ENCODE measurements around the gene SMIM28.
"Not testable (repeated sequence)": the region's sequence is repeated elsewhere in the genome, so short reads cannot be mapped to it uniquely, and the experiment has no call there.

The SMIM28 gene

DNA sequence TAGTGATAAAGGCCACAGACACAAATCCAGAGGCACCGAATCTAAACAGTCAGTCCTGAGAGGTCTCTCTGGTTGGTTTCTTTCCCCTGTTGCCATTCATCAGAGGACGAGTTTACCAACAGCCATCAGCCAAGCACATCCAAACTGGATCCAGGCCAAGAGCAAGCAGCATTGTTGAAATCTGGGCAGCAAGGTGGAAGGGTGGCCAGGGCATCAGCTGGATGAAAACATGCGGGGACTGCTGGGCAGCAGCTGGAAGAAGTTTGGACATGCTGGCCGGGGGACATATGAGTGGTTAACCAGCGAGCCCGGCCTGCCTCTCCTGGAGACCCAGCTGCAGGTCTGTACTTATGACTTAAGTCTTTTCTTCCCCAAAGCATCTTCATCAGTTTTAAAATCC, at the start of gene SMIM28:
SMIM28 (plus strand) TSS at position 62 of the 400 bp plus-strand sequence; CDS start at position 230, 168 bp downstream.
- peak; percentile 67 for DNase-seq

DNA sequence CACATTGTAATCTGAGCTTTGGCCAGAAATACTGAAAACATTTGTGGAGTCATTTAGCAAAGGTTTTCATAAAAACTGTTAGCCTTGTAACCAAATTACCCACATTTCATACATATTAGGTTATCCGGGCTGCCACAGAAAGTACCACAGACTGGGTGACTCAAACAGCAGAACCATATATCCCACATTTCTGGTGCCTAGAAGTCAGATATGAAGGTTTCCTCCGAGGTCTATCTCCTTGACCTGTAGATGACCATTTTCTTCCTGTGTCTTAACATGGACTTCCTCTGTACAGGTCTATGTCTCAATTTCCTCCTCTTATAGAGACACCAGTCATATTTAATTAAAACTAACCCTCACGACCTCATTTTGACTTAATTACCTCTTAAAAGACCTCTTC, 49.5 kb upstream of the SMIM28 start:
- DNase-seq, result no peak

DNA sequence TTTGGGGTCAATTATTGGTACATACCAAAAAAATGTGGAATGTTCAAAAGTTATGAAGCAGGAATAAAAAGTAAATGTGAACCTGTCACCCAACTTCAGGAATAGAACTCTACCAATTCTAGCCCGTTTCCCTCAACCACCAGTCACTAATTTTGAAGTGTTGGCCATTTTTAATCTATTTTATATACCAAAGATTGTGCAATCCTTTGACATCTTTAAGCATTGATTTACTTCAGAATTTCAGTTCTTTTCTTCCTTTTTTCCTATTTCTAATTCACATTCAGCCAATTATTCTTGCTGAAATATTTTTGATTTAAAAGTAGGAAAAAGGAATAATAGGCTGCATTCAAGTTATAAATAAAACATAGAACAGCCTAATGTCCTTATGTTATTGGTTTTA, 46.9 kb upstream of the SMIM28 start:
- no peak for DNase-seq

DNA sequence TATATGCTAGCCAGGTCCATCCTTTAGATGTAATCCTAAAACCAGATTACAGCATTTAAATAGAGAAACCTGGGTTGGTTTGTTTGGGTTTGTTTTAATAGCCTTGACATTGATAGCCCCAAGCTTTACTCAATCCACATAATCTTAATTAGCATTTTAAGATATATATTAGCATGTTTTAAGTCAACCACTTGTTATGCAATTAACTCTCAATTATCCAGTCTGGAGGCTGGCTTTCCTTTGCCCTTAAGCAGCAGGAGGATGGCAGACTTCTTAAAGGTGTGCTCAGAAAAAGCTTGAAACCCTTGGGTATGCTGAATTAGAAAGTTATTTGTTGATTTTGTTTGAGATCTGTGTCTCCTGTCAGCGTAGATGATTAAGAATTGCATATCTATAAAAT, 46.3 kb upstream of the SMIM28 start:
- no peak for DNase-seq

DNA sequence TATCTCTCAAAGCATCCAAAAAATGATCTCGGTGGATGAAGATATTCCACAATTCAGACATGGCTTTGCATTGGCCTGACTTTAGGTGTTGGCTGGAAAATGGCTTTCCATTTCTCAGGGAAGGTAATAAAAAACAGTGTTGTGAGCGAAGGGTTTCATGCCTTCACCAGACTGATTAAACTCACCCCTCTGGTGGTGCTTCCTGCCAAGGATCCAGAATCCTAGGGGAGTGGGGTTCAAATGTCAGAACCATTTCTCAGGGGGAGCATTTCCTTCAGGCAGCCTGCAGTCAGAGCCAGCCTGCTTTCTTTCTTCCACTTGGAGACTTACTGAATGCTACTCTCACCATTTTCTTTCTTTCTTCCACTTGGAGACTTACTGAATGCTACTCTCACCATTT, 45.7 kb upstream of the SMIM28 start:
- DNase-seq, result no peak

DNA sequence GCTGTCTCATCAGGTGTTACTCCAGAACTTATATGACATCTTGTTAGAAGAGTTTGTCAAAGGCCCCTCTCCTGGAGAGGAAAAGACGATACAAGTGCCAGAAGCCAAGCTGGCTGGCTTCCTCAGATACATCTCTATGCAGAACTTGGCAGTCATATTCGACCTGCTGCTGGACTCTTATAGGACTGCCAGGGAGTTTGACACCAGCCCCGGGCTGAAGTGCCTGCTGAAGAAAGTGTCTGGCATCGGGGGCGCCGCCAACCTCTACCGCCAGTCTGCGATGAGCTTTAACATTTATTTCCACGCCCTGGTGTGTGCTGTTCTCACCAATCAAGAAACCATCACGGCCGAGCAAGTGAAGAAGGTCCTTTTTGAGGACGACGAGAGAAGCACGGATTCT, 43.7 kb upstream of the SMIM28 start:
- DNase-seq, result no peak

DNA sequence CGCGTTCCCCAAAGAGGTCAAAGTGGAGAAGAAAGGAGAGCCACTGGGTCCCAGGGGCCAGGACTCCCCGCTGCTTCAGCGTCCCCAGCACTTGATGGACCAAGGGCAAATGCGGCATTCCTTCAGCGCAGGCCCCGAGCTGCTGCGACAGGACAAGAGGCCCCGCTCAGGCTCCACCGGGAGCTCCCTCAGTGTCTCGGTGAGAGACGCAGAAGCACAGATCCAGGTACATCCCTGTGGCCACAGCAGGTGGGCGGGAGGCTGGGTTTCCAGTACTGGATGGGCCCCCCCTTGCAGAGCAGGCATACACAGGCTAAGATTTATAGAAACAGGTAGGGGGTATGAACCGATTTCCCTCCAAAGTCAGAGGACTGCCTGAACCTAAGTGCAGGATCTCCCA, 42.7 kb upstream of the SMIM28 start:
- no peak for DNase-seq

DNA sequence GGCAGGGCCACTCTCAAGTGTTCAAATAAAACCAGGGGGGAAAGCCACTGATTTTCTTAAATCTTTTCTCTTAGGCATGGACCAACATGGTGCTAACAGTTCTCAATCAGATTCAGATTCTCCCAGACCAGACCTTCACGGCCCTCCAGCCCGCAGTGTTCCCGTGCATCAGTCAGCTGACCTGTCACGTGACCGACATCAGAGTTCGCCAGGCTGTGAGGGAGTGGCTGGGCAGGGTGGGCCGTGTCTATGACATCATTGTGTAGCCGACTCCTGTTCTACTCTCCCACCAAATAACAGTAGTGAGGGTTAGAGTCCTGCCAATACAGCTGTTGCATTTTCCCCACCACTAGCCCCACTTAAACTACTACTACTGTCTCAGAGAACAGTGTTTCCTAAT, 41.5 kb upstream of the SMIM28 start:
- no peak for DNase-seq

DNA sequence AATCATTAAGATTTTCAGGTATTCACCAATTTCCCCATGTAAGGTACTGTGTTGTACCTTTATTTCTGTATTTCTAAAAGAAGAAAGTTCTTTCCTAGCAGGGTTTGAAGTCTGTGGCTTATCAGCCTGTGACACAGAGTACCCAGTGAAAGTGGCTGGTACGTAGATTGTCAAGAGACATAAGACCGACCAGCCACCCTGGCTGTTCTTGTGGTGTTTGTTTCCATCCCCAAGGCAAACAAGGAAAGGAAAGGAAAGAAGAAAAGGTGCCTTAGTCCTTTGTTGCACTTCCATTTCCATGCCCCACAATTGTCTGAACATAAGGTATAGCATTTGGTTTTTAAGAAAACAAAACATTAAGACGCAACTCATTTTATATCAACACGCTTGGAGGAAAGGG, 40.6 kb upstream of the SMIM28 start:
- no peak for DNase-seq

DNA sequence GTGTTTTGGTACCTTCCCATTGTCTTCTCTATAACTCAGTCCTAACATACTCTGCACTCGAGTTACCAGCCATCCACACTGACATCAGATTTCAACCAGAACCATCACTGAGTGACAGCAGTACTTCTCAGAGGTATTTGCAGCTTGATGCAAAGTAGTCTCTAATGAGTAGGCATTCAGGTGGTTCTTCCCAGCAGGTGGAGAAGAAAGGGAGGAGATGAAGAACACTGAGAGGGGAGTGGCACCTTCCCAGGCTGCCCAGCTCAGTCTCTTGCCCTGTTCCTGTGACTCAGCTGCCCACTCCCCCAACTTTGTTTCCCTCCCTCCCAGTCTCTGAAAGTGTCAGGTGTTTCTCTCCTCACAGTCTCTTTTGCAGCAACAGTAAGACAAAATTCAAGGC, 38.7 kb upstream of the SMIM28 start:
- no peak for DNase-seq

DNA sequence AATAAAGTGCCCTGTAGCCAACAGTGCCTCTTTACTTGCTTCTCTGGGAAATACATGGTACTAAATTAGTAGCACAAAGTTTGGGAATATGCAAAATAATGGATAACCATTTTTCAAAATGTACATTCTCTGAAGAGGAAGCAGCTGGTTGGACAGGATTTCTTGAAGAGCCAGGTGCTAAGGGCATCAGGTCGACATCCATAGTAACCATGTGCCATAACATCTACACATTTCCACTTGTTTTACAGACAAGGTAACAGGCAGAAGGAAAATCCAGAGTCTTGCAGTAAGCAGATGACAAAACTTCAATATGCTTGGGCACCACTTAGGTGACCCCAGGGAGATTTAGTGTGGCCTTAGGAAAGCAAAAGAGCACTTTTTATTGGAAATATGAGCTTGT, 36.5 kb upstream of the SMIM28 start:
- no peak for DNase-seq

DNA sequence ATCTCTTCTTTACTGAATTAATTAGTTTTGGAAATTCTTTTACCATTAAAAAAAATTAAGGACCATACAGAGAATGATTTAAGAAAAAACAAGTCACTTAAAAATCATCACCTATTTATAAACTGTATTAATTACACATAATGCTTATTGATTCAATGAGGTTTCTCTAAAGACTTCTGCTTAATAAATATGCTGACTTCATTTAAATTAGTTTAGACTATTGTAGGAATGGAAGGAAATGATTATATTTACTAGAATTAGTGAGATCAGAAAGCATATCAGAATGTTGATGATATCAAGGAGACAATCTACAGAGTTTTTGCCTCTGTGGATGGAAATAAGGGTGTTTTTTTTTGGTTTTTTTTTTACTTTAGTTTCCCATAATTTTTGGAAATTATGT, 34.6 kb upstream of the SMIM28 start:
- no peak for DNase-seq

DNA sequence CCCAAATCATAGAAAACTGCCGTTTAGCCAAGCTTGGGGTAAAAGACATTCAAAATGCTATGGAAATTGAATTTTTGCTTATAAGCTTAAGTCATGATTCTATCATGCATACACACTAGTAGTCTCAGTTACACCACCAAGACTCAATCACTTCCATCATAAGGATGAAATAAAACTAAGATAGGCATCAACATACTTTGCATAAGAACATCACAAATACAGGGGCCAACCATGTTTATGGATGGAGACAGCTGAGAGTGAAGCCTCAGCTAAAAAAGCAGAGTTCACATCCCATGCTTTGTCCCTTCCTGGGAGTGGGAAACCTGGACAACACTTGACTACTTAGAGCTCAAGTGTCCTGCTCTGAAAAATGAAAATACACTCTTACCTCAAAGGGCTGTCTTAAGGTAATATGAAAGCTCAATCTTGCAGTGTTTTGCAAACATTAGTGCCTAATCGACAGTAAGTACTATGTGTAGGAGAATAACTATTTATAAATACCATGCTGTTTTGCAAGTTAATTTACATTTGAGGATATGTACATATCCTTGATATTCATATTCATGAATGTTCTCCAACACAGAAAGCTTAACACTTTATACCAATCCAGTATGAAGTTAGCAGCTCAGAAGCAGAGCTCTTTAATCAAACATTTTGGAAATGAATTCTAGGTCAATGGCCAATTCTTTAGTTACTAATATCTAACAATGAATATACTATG, 32.0 kb upstream of the SMIM28 start:
- no peak for DNase-seq

DNA sequence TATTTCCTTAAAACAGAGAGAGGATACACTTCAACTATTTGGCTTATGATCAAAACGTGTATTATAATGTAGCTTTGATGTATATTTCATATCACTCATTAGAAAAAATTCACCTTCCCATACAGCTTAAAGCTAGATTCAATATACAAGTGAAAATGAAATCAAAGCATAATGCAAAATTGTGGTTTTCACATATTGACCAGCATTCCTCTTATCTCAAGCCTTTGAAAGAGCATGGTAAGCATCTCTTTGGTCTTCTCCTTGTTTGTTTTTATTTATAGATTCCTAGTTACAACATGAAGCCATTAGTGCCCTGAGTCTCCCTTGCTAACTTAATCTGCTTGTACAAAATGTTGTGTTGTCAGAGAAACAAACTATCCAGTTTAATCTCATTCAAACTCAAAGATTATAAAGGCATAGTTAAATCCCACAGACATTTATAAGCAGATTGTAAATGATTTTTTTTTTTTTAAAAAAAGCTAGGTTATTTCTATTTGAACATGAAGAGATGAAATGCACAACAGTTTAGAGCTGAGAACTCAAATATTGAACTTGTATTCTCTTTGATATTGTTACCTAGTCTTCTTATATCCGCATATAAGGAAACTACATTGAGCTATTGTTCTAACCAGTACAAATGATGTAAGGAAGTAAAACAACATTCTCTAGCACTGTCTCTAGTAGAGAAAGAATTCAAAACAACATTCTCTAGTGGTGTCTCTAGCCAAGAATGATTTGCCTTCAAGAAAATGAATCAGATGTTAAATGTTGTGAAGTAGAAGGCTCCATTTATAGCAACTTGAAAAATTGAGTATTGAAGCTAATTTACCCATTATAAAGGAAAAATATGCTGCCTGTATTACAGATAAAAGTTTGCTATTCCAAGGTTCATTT, 31.2 kb upstream of the SMIM28 start:
- no peak for DNase-seq

DNA sequence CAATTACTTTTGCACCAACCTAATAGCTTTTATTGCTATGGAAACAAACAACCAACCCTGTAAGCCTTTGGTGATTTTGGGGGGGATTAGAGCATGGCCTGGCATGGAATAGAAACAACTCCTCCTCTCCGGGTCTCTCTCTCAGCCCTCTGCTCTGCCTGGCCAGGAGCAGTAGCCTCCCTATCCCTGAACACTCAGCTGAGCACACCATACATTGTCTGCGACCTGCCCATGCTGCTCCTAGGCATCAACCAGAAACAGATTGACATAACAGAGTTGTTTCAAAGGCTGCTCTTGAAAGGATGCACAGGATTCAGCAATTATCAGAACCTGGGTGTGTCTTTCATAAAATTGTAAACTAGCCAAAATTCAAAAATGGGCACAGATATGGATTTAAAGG, 29.8 kb upstream of the SMIM28 start:
- DNase-seq, result no peak

DNA sequence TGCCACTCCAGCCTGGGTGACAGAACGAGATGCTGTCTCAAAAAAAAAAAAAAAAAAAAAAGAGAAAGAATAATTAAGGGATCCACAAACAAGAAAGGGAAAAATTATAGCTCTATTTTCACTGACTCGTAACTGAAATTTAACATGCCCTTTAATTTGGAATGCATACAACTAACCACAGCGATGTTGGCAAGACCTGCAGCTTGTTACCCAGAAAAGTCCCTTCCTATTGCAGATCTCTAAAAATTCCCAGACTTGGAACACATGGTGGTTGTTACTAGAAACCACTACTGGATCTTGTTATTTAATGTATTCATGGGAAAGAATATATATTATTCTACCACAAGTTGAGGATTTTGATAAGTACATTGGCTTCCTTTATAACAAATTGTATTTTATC, 27.8 kb upstream of the SMIM28 start:
- DNase-seq, result no peak

DNA sequence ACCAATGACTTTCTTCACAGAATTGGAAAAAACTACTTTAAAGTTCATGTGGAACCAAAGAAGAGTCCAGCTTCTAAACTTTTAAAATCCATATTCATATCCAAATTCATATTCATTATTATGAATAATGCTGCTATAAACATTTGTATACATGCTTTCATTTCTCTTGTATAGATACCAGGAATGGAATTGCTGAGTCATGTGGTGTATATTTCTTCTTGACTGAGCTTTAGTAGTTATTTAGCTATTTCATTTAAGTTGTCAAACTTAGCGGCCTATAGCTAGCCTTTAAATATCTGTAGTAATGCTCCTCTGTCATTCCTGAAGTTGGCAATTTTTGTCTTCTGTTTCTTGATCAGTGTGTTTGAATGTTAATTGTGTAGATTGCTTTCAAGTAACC, 19.8 kb upstream of the SMIM28 start:
- DNase-seq, result no peak

DNA sequence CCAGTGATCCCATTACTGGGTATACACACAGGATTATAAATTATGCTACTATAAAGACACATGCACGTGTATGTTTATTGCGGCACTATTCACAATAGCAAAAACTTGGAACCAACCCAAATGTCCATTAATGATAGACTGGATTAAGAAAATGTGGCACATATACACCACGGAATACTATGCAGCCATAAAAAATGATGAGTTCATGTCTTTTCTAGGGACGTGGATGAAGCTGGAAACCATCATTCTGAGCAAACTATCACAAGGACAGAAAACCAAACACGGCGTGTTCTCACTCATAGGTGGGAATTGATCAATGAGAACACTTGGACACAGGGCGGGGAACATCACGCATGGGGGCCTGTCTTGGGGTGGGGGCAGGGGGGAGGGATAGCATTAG, 9.0 kb upstream of the SMIM28 start:
- DNase-seq, result not testable (repeated sequence)

DNA sequence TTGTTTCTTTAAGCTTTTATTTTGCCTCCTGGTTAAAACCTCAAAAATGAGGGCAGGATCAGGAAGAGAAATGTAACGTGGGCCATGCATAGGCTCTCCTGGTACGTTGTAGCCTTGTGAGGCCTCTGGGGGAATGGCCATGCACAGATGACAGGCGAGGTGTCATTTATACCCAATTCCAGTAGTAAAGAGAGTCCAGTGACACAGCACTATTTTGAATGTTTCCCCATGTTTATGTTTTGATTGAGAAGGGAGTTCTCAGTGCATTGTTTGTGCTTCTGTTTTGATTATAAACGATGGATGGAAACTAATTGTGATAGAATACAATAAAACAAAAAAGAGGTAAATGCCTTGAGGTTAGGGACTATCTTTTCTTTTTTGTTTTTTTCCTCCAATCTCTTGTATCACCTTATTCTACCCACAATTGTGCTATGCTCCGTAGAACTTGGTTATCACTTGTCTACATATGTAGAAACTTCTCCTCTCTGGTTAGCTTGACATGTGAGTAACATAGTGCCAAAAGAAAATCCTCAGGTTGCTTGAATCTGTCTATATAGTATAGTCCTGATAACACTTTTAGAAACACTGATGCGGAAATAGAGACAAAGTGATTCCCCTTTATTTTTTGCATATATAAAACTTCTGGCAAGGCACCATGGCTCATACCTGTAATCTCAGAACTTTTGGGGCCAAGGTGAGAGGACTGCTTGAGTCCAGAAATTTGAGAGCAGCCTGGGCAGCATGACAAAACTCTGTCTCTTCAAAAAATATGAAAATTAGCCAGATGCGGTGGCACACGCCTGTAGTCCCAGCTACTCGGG, 6.9 kb upstream of the SMIM28 start:
- no peak for DNase-seq

DNA sequence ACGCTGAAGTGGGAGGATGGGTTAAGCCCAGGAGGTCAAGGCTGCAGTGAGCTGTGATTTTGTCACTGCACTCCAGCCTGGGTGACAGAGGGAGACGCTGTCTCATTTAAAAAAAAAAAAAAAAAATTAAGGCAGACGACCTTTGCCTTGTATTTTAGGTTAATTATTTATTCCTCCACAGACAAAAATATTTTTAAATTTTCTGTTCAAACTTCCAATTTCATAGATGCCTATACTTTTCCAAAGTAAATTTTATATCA, 6.3 kb upstream of the SMIM28 start:
- DNase-seq, result no peak

DNA sequence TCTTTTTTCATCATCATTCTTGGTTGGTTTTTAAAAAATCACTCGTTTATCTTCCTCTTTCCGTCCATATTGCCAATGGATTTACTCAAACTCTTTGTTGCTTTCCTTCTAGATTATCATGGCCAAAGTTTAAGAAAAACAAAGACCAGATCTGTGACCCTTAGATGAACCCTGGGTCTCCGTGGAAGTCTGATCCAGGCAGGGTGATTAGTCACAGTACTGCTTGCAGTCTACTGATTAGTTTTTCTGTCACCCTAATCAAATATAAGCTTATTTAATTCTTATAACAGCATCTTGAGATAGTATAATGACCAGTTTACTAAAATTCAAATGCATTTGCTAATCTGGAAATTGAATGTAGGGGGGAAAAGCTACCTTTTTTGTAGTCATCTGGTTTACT, 6.0 kb upstream of the SMIM28 start:
- no peak for DNase-seq

DNA sequence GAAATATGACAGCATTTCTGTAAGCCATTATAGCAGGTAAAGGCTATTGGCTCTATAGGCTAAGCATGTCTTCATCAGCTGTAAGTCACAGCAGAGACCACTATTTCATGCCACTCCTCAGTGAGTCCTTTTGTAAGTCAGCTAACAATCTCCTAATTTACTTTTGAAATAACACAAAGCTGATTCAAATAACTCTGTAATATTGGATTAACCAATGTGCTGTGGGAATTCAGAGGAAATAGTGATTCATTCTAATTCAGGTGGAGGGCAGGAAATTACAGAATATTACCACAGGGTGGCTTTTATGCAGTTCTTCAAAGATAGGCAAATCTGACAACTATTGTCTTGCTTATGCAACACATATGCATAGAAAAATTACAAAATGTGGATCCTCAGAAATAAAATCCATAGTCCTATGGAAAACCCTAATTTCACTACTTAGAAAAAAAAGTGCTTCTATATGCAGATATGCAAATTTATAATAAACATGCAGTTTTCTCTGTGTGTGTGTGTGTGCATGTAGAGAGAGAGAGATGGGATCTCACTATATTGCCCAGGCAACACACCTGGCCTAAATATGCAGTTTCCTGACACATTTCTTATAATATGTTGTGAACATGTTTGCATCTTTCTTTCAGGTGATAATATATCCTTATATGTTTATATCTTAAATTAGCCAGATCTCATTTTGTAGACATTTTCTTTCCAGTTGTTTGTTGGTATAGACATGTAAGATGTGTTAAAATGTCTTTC, 4.8 kb upstream of the SMIM28 start:
- no peak for DNase-seq

DNA sequence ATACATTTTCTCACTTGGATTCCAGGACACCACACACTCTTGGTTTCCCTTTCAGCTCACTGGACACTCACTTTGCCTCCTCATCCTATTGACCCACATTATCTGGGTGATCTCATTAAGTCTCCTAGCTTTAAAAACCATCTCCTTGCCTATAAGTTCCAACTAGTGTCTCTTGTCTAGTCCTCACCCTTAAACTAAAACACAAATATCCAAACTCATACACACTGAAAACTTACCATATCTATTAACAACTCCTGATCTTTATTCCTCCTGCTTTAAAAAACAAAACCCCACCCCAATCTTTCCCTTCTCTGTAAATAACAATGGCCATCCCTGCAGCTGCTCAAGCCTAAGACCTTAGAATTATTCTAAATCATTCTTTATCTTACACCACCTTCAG, 3.5 kb upstream of the SMIM28 start:
- no peak for DNase-seq

Measured in NCI-H345 (cell line).